Neural crest cell (in vitro differentiated cells): Measurements from ENCODE around the gene PHF13. TPM values are rescaled to one million over a fixed set of nuclear protein-coding genes. Genes with fewer than 3 reads are reported as not detected.
"Not testable (repeated sequence)": the region's sequence is repeated elsewhere in the genome, so short reads cannot be mapped to it uniquely, and the experiment has no call there.

Experiments used
- DNase-seq: peaks from one replicate; pipeline ENCODE4 v3.0.0; 2021; ENCODE audit warnings: low read depth, mixed read lengths, low spot score
- H3K27ac Mint-ChIP-seq: one replicate; pipeline ENCODE4 v1.8.0; 2021; ENCODE audit warnings: mild to moderate bottlenecking, mixed read lengths; ENCODE audit not compliant: unreplicated experiment
- H3K27me3 Mint-ChIP-seq: 2 replicates; pipeline ENCODE4 v1.8.0; 2021; ENCODE audit warnings: low read depth, mild to moderate bottlenecking, mixed read lengths
- H3K36me3 Mint-ChIP-seq: 2 replicates; pipeline ENCODE4 v1.8.0; 2021; ENCODE audit warnings: low read depth, mild to moderate bottlenecking, mixed read lengths
- H3K4me1 Mint-ChIP-seq: 2 replicates; pipeline ENCODE4 v1.8.0; 2021; ENCODE audit warnings: mixed read lengths
- H3K4me3 Mint-ChIP-seq: one replicate; pipeline ENCODE4 v1.8.0; 2021; ENCODE audit warnings: mild to moderate bottlenecking, mixed read lengths
- H3K9me3 Mint-ChIP-seq: 2 replicates; pipeline ENCODE4 v1.8.0; 2021; ENCODE audit warnings: mixed read lengths
- total RNA-seq: library from RNA; stranded (reverse); gene quantifications from 2 replicates; pipeline ENCODE4 v1.2.1, GENCODE V29; 2021
- TF ChIP-seq, protein P1 (sequence below): fragments of 200-600 bp; sonication (generic); conservative IDR thresholded peaks from 2 replicates; pipeline ENCODE4 v1.5.0; 2021; ENCODE audit warnings: antibody characterized with exemption, mild to moderate bottlenecking

The PHF13 gene
- total RNA-seq, 1 donor from 2014 or later = 33.5 TPM

DNA sequence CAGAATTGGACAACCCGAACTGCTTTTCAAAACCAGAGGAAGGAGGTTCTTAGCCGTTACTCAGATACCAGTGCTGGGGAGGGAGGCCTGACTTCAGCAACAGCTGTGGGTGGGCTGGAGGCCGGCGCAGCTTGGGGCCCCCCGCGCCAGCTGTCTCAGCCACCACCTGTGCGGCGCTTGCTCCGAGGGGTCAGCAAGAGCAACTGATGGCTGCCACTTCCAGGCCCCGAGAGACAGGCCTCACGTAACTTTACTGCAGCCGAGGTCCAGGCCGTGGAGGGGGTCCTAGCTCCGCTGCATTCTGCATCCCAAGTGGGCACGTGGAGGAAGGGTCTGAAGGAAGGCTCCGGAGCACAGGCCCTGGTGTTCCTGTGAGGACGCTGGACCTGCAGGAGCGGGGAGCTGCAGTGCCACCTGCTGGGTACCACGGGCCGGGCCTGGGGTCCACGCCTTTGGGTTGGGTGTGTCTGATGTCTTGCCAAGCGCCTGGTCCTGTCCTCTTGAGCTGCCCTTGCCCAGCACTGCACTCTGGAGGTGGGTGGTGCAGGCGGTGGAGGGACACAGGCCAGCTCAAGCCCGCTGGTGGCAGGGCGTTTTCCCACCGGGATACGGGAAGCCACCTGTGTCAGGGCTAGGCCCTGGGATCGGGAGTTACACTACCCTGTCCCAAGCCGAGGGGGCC lies 21.0 kb downstream of the PHF13 start:
- Mint-ChIP-seq H3K9me3 (no peaks in the 10 kb centered on the region), H3K4me1 (no peaks in the 10 kb centered on the region), H3K27ac (no peak overlapping the region), H3K4me3 (no peak overlapping the region), H3K27me3 (no peaks in the 10 kb centered on the region), H3K36me3 (peaks cover 13% of the 10 kb centered on the region)
- peak; percentile 42 for DNase-seq
- TF ChIP-seq, protein P1, sequence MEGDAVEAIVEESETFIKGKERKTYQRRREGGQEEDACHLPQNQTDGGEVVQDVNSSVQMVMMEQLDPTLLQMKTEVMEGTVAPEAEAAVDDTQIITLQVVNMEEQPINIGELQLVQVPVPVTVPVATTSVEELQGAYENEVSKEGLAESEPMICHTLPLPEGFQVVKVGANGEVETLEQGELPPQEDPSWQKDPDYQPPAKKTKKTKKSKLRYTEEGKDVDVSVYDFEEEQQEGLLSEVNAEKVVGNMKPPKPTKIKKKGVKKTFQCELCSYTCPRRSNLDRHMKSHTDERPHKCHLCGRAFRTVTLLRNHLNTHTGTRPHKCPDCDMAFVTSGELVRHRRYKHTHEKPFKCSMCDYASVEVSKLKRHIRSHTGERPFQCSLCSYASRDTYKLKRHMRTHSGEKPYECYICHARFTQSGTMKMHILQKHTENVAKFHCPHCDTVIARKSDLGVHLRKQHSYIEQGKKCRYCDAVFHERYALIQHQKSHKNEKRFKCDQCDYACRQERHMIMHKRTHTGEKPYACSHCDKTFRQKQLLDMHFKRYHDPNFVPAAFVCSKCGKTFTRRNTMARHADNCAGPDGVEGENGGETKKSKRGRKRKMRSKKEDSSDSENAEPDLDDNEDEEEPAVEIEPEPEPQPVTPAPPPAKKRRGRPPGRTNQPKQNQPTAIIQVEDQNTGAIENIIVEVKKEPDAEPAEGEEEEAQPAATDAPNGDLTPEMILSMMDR = peak; percentile 55

DNA sequence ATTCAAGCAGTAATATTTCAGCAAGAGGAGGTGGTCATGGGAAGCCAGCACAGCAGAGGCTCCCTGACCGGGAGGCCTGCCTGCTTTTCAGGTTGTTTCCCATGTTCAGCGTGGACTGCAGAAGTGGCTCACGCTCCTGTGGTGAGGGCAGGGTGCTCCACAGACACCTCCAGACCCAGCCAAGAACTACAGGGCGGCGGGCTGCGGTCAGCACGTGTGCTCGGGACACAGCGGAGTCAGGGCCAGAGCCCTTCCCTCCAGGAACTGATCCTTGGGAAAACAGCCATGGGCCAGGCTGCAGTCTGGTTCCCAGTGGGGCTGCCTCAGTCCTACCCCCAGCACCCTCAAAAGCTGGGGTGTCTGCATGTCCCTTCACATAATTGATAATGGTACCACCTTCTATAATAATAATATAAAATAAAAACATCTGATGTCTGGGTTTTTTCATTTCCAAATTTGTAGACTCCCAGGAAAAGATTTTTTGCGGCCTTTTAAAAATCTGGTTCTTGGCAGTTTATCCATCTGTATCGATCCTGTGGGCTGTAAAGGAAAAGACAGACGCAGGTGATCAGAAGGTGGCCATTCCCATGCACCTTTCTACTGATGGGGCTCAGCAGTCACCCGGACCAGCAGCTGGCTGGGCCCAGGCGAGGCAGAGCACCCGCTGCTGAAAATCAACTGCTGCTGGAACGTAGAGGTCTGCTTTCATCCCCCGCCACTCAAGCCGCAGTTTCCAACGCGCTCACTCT lies 21.8 kb downstream of the PHF13 start:
- peaks cover 11% of the 10 kb centered on the region for H3K36me3 Mint-ChIP-seq
- no peak overlapping the region for H3K27ac Mint-ChIP-seq
- DNase-seq = no peak
- TF ChIP-seq, protein P1 = no peak
- no peaks in the 10 kb centered on the region for H3K27me3 Mint-ChIP-seq
- no peaks in the 10 kb centered on the region for H3K9me3 Mint-ChIP-seq
- no peaks in the 10 kb centered on the region for H3K4me1 Mint-ChIP-seq
- no peak overlapping the region for H3K4me3 Mint-ChIP-seq

DNA sequence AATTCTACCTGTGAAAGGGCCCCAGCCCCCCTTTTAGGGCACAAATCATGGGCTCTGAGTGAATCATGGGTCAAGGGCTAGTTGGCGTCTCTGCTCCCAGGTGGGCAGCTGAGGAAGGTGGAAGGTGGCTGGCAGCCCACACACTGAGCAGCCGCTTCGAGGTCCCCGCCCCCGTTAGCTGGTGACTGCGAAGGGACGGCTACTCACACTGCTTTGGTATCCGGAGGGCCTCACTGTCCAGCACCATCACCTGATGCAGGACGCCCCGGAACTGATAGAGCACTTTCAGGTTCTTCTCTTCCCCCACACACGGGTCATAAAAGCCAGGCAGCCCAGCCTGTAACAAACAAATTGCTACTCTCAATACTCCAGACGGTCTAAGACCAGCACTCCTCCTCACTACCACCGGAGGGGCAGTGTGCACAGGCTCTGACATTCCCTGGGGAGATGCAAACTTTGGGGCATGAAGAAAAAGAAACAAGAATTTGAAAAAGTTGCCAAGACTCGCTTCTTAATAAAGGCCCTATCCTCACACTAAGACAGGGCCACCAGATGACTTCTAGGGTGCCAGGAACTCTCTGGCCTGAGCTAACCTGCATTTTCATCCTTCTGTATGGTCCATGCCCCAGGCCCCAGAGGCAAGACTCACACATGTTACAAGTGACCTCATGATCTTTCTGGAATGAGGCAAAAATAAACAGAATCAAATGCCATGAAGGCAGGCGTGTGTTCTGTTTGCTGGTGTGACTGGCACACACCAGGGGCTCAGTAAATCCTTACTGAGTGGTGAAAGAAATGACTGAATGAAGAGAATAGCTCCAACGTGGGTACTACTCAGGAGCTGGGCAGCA lies 22.6 kb downstream of the PHF13 start:
- Mint-ChIP-seq H3K27me3 (no peaks in the 10 kb centered on the region), H3K27ac (peak overlapping the region; percentile 76), H3K4me1 (no peaks in the 10 kb centered on the region), H3K9me3 (no peaks in the 10 kb centered on the region), H3K4me3 (no peak overlapping the region), H3K36me3 (peaks cover 11% of the 10 kb centered on the region)
- DNase-seq = no peak
- TF ChIP-seq, protein P1 = no peak

DNA sequence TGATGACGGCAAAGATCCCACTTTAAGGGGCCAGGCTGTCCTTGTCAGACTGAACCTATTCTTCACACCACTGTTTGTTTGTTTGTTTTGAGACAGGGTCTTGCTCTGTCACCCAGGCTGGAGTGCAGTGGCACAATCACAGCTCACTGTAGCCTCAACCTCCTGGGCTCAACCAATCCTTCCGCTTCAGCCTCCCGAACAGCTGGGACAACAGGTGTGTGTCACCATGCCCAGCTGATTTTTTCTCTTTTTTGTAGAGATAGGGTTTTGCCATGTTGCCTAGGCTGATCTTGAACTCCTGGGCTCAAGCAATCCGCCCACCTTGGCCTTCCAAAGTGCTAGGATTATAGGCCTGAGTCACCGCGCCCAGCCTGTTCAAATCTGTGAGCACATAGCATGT lies 23.2 kb downstream of the PHF13 start:
- H3K27ac Mint-ChIP-seq, H3K4me3 Mint-ChIP-seq, H3K9me3 Mint-ChIP-seq, DNase-seq, H3K27me3 Mint-ChIP-seq, H3K4me1 Mint-ChIP-seq: not testable (repeated sequence)
- H3K36me3 Mint-ChIP-seq = peaks cover 11% of the 10 kb centered on the region

- no peaks in the 10 kb centered on the region for H3K4me1 Mint-ChIP-seq
- H3K36me3 Mint-ChIP-seq = peaks cover 16% of the 10 kb centered on the region
- H3K4me3 Mint-ChIP-seq = no peak overlapping the region
- TF ChIP-seq, protein P1 = no peak
- H3K27me3 Mint-ChIP-seq = no peaks in the 10 kb centered on the region
- no peak for DNase-seq
- H3K27ac Mint-ChIP-seq = no peak overlapping the region
- no peaks in the 10 kb centered on the region for H3K9me3 Mint-ChIP-seq
Measured at GRCh38 chr1:6637770-6638169, 24.2 kb downstream of the PHF13 start.
